SH-SY5Y (cell line): Measurements from ENCODE around the gene TRIM25.

Experiments
- GATA2 ChIP-seq: IDR thresholded peaks from 2 replicates; pipeline ENCODE4 v1.6.1; 2011; ENCODE audit warnings: mild to moderate bottlenecking, low read depth, low read length
- GATA3 ChIP-seq: IDR thresholded peaks from 2 replicates; pipeline ENCODE4 v1.6.1; 2011; ENCODE audit warnings: low read depth, mild to moderate bottlenecking, low read length, moderate library complexity

- no peak for TF ChIP-seq GATA2
- TF ChIP-seq GATA3: no peak
These were observed 18.9 kb downstream of the TRIM25 start for GRCh38 chr17:56894859-56895455.
